GM10266 (cell line): ENCODE data around the gene RP9.
A peak's percentile ranks its signal among the peaks of the same experiment; 100 is the strongest.

ENCODE experiments used
- DNase-seq: peaks from one replicate; pipeline ENCODE4 v3.0.0; 2012; ENCODE audit errors: extremely low spot score
- CTCF ChIP-seq: IDR thresholded peaks from 2 replicates; pipeline ENCODE4 v1.5.1; 2012; ENCODE audit warnings: mild to moderate bottlenecking, low read depth; ENCODE audit not compliant: control insufficient read depth, insufficient read depth; ENCODE audit errors: missing control alignments

RP9 gene

GRCh38 chr7:33109005-33109757, at the start of gene RP9:
RP9 (minus strand) TSS chr7:33109404; CDS start chr7:33109372, 32 bp downstream.
- peak; percentile 87 for TF ChIP-seq CTCF
- peak; percentile 88 for DNase-seq

- DNase-seq = no peak
- TF ChIP-seq CTCF = no peak
Observed at GRCh38 chr7:33157781-33158180, 48.6 kb upstream of the RP9 start.

- no peak for DNase-seq
- no peak for TF ChIP-seq CTCF
Observed at GRCh38 chr7:33157311-33157710, 48.1 kb upstream of the RP9 start.

- no peak for DNase-seq
- no peak for TF ChIP-seq CTCF
Observed at GRCh38 chr7:33156441-33156840, 47.2 kb upstream of the RP9 start.

- TF ChIP-seq CTCF = no peak
- DNase-seq = no peak
Observed at GRCh38 chr7:33155811-33156210, 46.6 kb upstream of the RP9 start.

GRCh38 chr7:33152087-33152486, 42.9 kb upstream of the RP9 start:
- TF ChIP-seq CTCF = no peak
- no peak for DNase-seq

- TF ChIP-seq CTCF = no peak
Observed at GRCh38 chr7:33145156-33145555, 36.0 kb upstream of the RP9 start.

More at GRCh38 chr7:33145156-33145555, 36.0 kb upstream of the RP9 start:
- DNase-seq = no peak
